ENCODE measurements around the gene KCNC1. TPM values are rescaled to one million over a fixed set of nuclear protein-coding genes. Genes with fewer than 3 reads are reported as not detected.

The KCNC1 gene
- total RNA-seq, 4 donors from 2014 or later: not detected

GRCh38 chr11:17777086-17777737 is 42.6 kb downstream of the KCNC1 start:
- TF ChIP-seq POLR2A (IDR thresholded peaks at IDR 0.05) (no peak), CTCF (IDR thresholded peaks at IDR 0.05) (no peak)
- peaks cover 0 to 11% (median 0%) of the 10 kb centered on the region in 3 donors for H3K4me1 ChIP-seq
- no peaks in the 10 kb centered on the region for H3K27me3 ChIP-seq
- H3K27ac ChIP-seq: no peak overlapping the region
- no peaks in the 10 kb centered on the region for H3K9me3 ChIP-seq
- intact Hi-C loops (cut with DNase I): no loop called here
- 84 to 93% methylated on average over 13 of the region's 16 CpGs for WGBS, 2 donors
- no peaks in the 10 kb centered on the region for H3K36me3 ChIP-seq
- DNase-seq: no peak
- no peak overlapping the region for H3K4me3 ChIP-seq

GRCh38 chr11:17777738-17778091 is 43.1 kb downstream of the KCNC1 start:
- TF ChIP-seq CTCF (IDR thresholded peaks at IDR 0.05): no peak
- Histone ChIP-seq H3K27me3 (no peaks in the 10 kb centered on the region), H3K27ac (no peak overlapping the region), H3K4me3 (no peak overlapping the region), H3K36me3 (no peaks in the 10 kb centered on the region), H3K4me1 (peaks cover 0 to 11% (median 0%) of the 10 kb centered on the region in 3 donors), H3K9me3 (no peaks in the 10 kb centered on the region)
- WGBS, 2 donors: 76% methylated on average over 5 to 13 of the region's 13 CpGs
- intact Hi-C loops (cut with DNase I): no loop called here
- DNase-seq: no peak

GRCh38 chr11:17778352-17778751 is 43.8 kb downstream of the KCNC1 start:
- Histone ChIP-seq H3K4me3 (no peak overlapping the region), H3K4me1 (peaks cover 0 to 11% (median 0%) of the 10 kb centered on the region in 3 donors), H3K27me3 (no peaks in the 10 kb centered on the region), H3K9me3 (no peaks in the 10 kb centered on the region), H3K36me3 (no peaks in the 10 kb centered on the region), H3K27ac (no peak overlapping the region)
- no peak for DNase-seq
- TF ChIP-seq POLR2A (IDR thresholded peaks at IDR 0.05) (no peak), CTCF (IDR thresholded peaks at IDR 0.05) (no peak)
- WGBS, 2 donors: 87 to 88% methylated on average over 3 to 5 of the region's 5 CpGs
- intact Hi-C loops (cut with DNase I): no loop called here

GRCh38 chr11:17778956-17779860 is 44.6 kb downstream of the KCNC1 start:
- Histone ChIP-seq H3K27me3 (no peaks in the 10 kb centered on the region), H3K36me3 (no peaks in the 10 kb centered on the region), H3K9me3 (no peaks in the 10 kb centered on the region), H3K4me1 (peaks cover 0 to 11% (median 0%) of the 10 kb centered on the region in 3 donors), H3K27ac (no peak overlapping the region), H3K4me3 (no peak overlapping the region)
- TF ChIP-seq POLR2A (IDR thresholded peaks at IDR 0.05) (no peak), CTCF (IDR thresholded peaks at IDR 0.05) (no peak)
- DNase-seq: no peak
- WGBS, 2 donors: 75 to 93% methylated on average over 10 to 38 of the region's 40 CpGs
- intact Hi-C loops (cut with DNase I): no loop called here
